ENCODE results near the gene GPC3.

GRCh38 chrX:133645977-133646718, 339.2 kb downstream of the GPC3 start:
- no peak for TF ChIP-seq POLR2A (IDR thresholded peaks at IDR 0.05)
- no peak for TF ChIP-seq CTCF (IDR thresholded peaks at IDR 0.05)

All from thyroid gland (tissue), 4 donors.